Astrocyte (in vitro differentiated cells and primary cell): ENCODE data around the gene TENM4. TPM values are rescaled to one million over a fixed set of nuclear protein-coding genes. Genes with fewer than 3 reads are reported as not detected.

ENCODE experiments used
- DNase-seq: peaks from one replicate; pipeline ENCODE4 v3.0.0-alpha.2; 2010; ENCODE audit warnings: low read depth
- FAIRE-seq: peaks from 2 replicates; lab custom pipeline; 2011; peaks lifted over from hg19 to GRCh38; lab: Jason Lieb, UNC
- H2AFZ ChIP-seq: 2 replicates; pipeline ENCODE4 v1.6.0; 2012; ENCODE audit warnings: low read depth, low read length, inconsistent platforms
- H3K27ac ChIP-seq: 2 replicates; pipeline ENCODE4 v1.5.1; 2011; ENCODE audit warnings: low read depth, low read length, inconsistent platforms
- H3K27me3 ChIP-seq: 2 replicates; pipeline ENCODE4 v1.6.0; 2011; ENCODE audit warnings: low read length, inconsistent platforms; ENCODE audit not compliant: insufficient read depth
- H3K36me3 ChIP-seq: 2 replicates; pipeline ENCODE4 v1.5.1; 2011; ENCODE audit warnings: low read length, inconsistent platforms; ENCODE audit not compliant: insufficient read depth
- H3K4me1 ChIP-seq: 2 replicates; pipeline ENCODE4 v1.5.1; 2011; ENCODE audit warnings: low read length, inconsistent platforms; ENCODE audit not compliant: insufficient read depth
- H3K4me2 ChIP-seq: 2 replicates; pipeline ENCODE4 v1.6.0; 2012; ENCODE audit warnings: low read length, inconsistent platforms
- H3K4me3 ChIP-seq: 2 replicates; pipeline ENCODE4 v1.5.1; 2011; ENCODE audit warnings: low read depth, mild to moderate bottlenecking, low read length, inconsistent platforms; ENCODE audit not compliant: insufficient read depth
- H3K79me2 ChIP-seq: 2 replicates; pipeline ENCODE4 v1.6.0; 2012; ENCODE audit warnings: mild to moderate bottlenecking, low read length, inconsistent platforms; ENCODE audit not compliant: insufficient read depth
- H3K9ac ChIP-seq: 2 replicates; pipeline ENCODE4 v1.6.0; 2012; ENCODE audit warnings: mild to moderate bottlenecking, low read length, inconsistent platforms
- H3K9me3 ChIP-seq: 2 replicates; pipeline ENCODE4 v1.5.1; 2012; ENCODE audit warnings: low read depth, mild to moderate bottlenecking, low read length, inconsistent platforms; ENCODE audit not compliant: insufficient read depth
- H4K20me1 ChIP-seq: 2 replicates; pipeline ENCODE4 v1.6.0; 2012; ENCODE audit warnings: low read length, inconsistent platforms; ENCODE audit not compliant: insufficient read depth
- H3K27ac Mint-ChIP-seq: one replicate; pipeline ENCODE4 v1.8.0; 2021; ENCODE audit warnings: mild to moderate bottlenecking, mixed read lengths; ENCODE audit not compliant: unreplicated experiment
- H3K27me3 Mint-ChIP-seq: one replicate; pipeline ENCODE4 v1.8.0; 2021; ENCODE audit warnings: low read depth, mixed read lengths; ENCODE audit not compliant: unreplicated experiment
- H3K36me3 Mint-ChIP-seq: one replicate; pipeline ENCODE4 v1.8.0; 2021; ENCODE audit warnings: low read depth, mixed read lengths; ENCODE audit not compliant: unreplicated experiment
- H3K4me1 Mint-ChIP-seq: one replicate; pipeline ENCODE4 v1.8.0; 2021; ENCODE audit warnings: low read depth, mixed read lengths; ENCODE audit not compliant: unreplicated experiment
- H3K4me3 Mint-ChIP-seq: one replicate; pipeline ENCODE4 v1.8.0; 2021; ENCODE audit warnings: mild to moderate bottlenecking, moderate library complexity, mixed read lengths; ENCODE audit not compliant: unreplicated experiment
- H3K9me3 Mint-ChIP-seq: one replicate; pipeline ENCODE4 v1.8.0; 2021; ENCODE audit warnings: mild to moderate bottlenecking, mixed read lengths; ENCODE audit not compliant: unreplicated experiment
- EZH2 ChIP-seq: IDR thresholded peaks from 2 replicates; pipeline ENCODE4 v1.6.1; 2012; ENCODE audit warnings: mild to moderate bottlenecking, low read length, inconsistent platforms; ENCODE audit not compliant: insufficient read depth
- total RNA-seq: library from RNA; stranded (reverse); gene quantifications from 2 replicates; pipeline ENCODE4 v1.2.1, GENCODE V29; 2021
- TF ChIP-seq, protein P1 (sequence below): IDR thresholded peaks from 2 replicates; pipeline ENCODE4 v1.5.1; 2011; ENCODE audit warnings: low read depth, mild to moderate bottlenecking, inconsistent platforms, low read length, moderate library complexity; ENCODE audit not compliant: insufficient read depth

Gene TENM4
- total RNA-seq, 1 donor from 2014 or later: 7.5 TPM

DNA sequence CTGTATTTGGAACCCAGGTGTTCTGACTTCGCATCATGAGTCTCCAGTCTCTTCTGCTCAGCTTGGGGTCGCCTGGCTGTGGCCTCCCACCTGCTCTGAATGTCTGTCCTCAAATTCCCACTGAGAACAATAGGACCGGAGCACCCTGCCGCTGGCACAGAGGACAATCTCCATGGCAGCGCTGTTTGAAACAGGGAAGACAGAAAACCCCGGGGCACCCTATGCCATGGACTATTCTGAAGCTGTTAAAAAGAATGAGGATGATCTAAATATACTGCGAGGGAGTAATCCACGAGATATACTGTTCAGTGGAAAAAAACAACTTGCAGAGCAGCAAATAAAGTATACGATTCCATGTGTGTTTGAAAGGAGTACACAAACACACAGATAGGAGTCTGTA, 450.6 kb downstream of the TENM4 start:
- no peaks in the 10 kb centered on the region for H3K9me3 Mint-ChIP-seq
- H4K20me1 ChIP-seq: no peaks in the 10 kb centered on the region
- no peak overlapping the region for H3K4me2 ChIP-seq
- H3K27ac Mint-ChIP-seq: no peak overlapping the region
- H3K36me3 Mint-ChIP-seq: no peaks in the 10 kb centered on the region
- no peaks in the 10 kb centered on the region for H3K9me3 ChIP-seq
- FAIRE-seq (no peak), DNase-seq (no peak)
- no peak overlapping the region for H3K4me3 Mint-ChIP-seq
- no peak overlapping the region for H2AFZ ChIP-seq
- no peak overlapping the region for H3K27ac ChIP-seq
- no peaks in the 10 kb centered on the region for H3K36me3 ChIP-seq
- H3K27me3 ChIP-seq: no peaks in the 10 kb centered on the region
- no peaks in the 10 kb centered on the region for H3K4me1 Mint-ChIP-seq
- no peaks in the 10 kb centered on the region for H3K79me2 ChIP-seq
- no peak overlapping the region for H3K9ac ChIP-seq
- H3K4me1 ChIP-seq: no peaks in the 10 kb centered on the region
- TF ChIP-seq, protein P1, sequence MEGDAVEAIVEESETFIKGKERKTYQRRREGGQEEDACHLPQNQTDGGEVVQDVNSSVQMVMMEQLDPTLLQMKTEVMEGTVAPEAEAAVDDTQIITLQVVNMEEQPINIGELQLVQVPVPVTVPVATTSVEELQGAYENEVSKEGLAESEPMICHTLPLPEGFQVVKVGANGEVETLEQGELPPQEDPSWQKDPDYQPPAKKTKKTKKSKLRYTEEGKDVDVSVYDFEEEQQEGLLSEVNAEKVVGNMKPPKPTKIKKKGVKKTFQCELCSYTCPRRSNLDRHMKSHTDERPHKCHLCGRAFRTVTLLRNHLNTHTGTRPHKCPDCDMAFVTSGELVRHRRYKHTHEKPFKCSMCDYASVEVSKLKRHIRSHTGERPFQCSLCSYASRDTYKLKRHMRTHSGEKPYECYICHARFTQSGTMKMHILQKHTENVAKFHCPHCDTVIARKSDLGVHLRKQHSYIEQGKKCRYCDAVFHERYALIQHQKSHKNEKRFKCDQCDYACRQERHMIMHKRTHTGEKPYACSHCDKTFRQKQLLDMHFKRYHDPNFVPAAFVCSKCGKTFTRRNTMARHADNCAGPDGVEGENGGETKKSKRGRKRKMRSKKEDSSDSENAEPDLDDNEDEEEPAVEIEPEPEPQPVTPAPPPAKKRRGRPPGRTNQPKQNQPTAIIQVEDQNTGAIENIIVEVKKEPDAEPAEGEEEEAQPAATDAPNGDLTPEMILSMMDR: no peak
- TF ChIP-seq EZH2: no peak
- H3K4me3 ChIP-seq: no peak overlapping the region
- H3K27me3 Mint-ChIP-seq: peaks cover 17% of the 10 kb centered on the region

DNA sequence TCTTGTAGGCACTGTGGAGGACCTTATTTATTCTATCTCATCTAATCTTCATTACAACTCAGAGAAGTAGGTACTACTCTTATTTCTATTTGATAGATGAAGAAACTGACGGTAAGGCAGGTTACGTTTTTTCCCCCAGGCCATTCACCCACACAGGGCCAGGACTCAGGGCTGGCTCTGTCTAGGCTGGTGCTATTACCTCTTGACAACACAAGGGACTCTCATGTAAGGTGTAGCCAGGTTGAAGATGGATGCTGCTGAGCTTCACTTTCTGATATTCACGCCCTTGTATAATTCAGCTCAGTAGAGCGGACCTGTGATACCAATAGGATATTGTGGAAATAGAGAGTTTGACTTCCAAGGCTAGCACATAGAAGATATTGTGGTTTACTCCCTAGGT, 453.1 kb downstream of the TENM4 start:
- H3K4me2 ChIP-seq: no peak overlapping the region
- Mint-ChIP-seq H3K4me3 (no peak overlapping the region), H3K9me3 (no peaks in the 10 kb centered on the region), H3K27ac (no peak overlapping the region), H3K36me3 (no peaks in the 10 kb centered on the region), H3K4me1 (no peaks in the 10 kb centered on the region), H3K27me3 (peaks cover 11% of the 10 kb centered on the region)
- H4K20me1 ChIP-seq: no peaks in the 10 kb centered on the region
- no peaks in the 10 kb centered on the region for H3K27me3 ChIP-seq
- FAIRE-seq (no peak), DNase-seq (no peak)
- no peaks in the 10 kb centered on the region for H3K79me2 ChIP-seq
- TF ChIP-seq, protein P1: no peak
- TF ChIP-seq EZH2: no peak
- H3K4me3 ChIP-seq: no peak overlapping the region
- no peaks in the 10 kb centered on the region for H3K4me1 ChIP-seq
- no peaks in the 10 kb centered on the region for H3K36me3 ChIP-seq
- H3K27ac ChIP-seq: no peak overlapping the region
- no peak overlapping the region for H3K9ac ChIP-seq
- H3K9me3 ChIP-seq: no peaks in the 10 kb centered on the region
- H2AFZ ChIP-seq: no peak overlapping the region

DNA sequence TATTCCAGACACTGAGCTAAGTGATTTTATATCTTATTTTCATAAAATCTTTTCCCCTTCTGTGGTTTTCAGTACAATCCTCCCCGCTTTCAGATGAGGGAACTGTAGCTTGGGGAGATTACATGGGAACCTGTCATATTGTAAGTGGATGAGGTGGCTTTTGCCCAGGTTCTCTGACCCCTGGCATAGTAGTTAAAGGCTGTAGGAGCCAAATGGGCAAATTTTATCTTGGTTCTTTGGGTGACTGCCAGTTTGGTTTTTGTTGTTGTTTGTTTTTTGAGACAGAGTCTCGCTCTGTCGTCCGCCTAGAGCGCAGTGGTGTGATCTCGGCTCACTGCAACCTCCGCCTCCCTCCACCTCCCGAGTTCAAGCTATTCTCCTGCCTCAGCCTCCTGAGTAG, 454.5 kb downstream of the TENM4 start:
- Histone ChIP-seq H3K79me2 (no peaks in the 10 kb centered on the region), H3K9ac (no peak overlapping the region), H2AFZ (no peak overlapping the region), H3K27ac (no peak overlapping the region), H3K36me3 (no peaks in the 10 kb centered on the region), H3K4me3 (no peak overlapping the region), H3K4me2 (no peak overlapping the region), H4K20me1 (no peaks in the 10 kb centered on the region), H3K27me3 (no peaks in the 10 kb centered on the region), H3K9me3 (no peaks in the 10 kb centered on the region), H3K4me1 (no peaks in the 10 kb centered on the region)
- DNase-seq (no peak), FAIRE-seq (no peak)
- H3K27me3 Mint-ChIP-seq: peaks cover 8% of the 10 kb centered on the region
- TF ChIP-seq EZH2: no peak
- TF ChIP-seq, protein P1: no peak
- H3K9me3 Mint-ChIP-seq: no peaks in the 10 kb centered on the region
- no peak overlapping the region for H3K4me3 Mint-ChIP-seq
- H3K36me3 Mint-ChIP-seq: no peaks in the 10 kb centered on the region
- H3K27ac Mint-ChIP-seq: no peak overlapping the region
- H3K4me1 Mint-ChIP-seq: no peaks in the 10 kb centered on the region
